Dermis blood vessel endothelial cell (primary cell): Measurements from ENCODE around the gene PLXDC1. TPM values are rescaled to one million over a fixed set of nuclear protein-coding genes. Genes with fewer than 3 reads are reported as not detected.

Experiments
- DNase-seq: peaks from one replicate; pipeline ENCODE4 v3.0.0; 2010
- total RNA-seq: library from RNA; depleted of rRNA; stranded (reverse); fragments of >200 nt; gene quantifications from 2 replicates; pipeline ENCODE4 v1.2.3, GENCODE V29; 2014

The PLXDC1 gene
- total RNA-seq, 1 donor from 2014 or later = not detected

GRCh38 chr17:39094607-39095308 is 56.7 kb downstream of the PLXDC1 start:
- DNase-seq = no peak

- no peak for DNase-seq
Observed at GRCh38 chr17:39092692-39093230, 58.7 kb downstream of the PLXDC1 start.

- DNase-seq = no peak
Observed at GRCh38 chr17:39090908-39091665, 60.4 kb downstream of the PLXDC1 start.

- no peak for DNase-seq
Observed at GRCh38 chr17:39090400-39090799, 61.0 kb downstream of the PLXDC1 start.

- DNase-seq = no peak
Observed at GRCh38 chr17:39084558-39084957, 66.9 kb downstream of the PLXDC1 start.

GRCh38 chr17:39083270-39083669 is 68.2 kb downstream of the PLXDC1 start:
- DNase-seq = no peak

- DNase-seq = peak; percentile 25
Observed at GRCh38 chr17:39082482-39082881, 69.0 kb downstream of the PLXDC1 start.

- DNase-seq = no peak
Observed at GRCh38 chr17:39081851-39082250, 69.6 kb downstream of the PLXDC1 start.

GRCh38 chr17:39080421-39081078 is 70.9 kb downstream of the PLXDC1 start:
- DNase-seq = no peak

GRCh38 chr17:39079836-39080235 is 71.6 kb downstream of the PLXDC1 start:
- no peak for DNase-seq

GRCh38 chr17:39077866-39078265 is 73.6 kb downstream of the PLXDC1 start:
- DNase-seq = no peak

GRCh38 chr17:39077252-39077651 is 74.2 kb downstream of the PLXDC1 start:
- DNase-seq = no peak

GRCh38 chr17:39074676-39075075 is 76.8 kb downstream of the PLXDC1 start:
- DNase-seq = no peak

GRCh38 chr17:39073916-39074315 is 77.5 kb downstream of the PLXDC1 start:
- DNase-seq = no peak

- no peak for DNase-seq
Observed at GRCh38 chr17:39073353-39073752, 78.1 kb downstream of the PLXDC1 start.

GRCh38 chr17:39071573-39071972 is 79.9 kb downstream of the PLXDC1 start:
- no peak for DNase-seq

- DNase-seq = peak; percentile 60
Observed at GRCh38 chr17:39069114-39069756, 82.2 kb downstream of the PLXDC1 start.

GRCh38 chr17:39064819-39065218 is 86.6 kb downstream of the PLXDC1 start:
- no peak for DNase-seq

- no peak for DNase-seq
Observed at GRCh38 chr17:39064374-39064773, 87.1 kb downstream of the PLXDC1 start.

- DNase-seq = no peak
Observed at GRCh38 chr17:39063681-39064069, 87.8 kb downstream of the PLXDC1 start.

GRCh38 chr17:39062846-39063680 is 88.4 kb downstream of the PLXDC1 start:
- no peak for DNase-seq

GRCh38 chr17:39058524-39058923 is 92.9 kb downstream of the PLXDC1 start:
- no peak for DNase-seq
